Measurements from ENCODE around the gene WARS2.

GRCh38 chr1:119038363-119038762 is 102.1 kb downstream of the WARS2 start:
- no peak for TF ChIP-seq CTCF (IDR thresholded peaks at IDR 0.05; ENCODE audit: poor library complexity)
- no peak for TF ChIP-seq EZH2 (IDR thresholded peaks at IDR 0.05; ENCODE audit: borderline replicate concordance)

Measured in hepatocyte (in vitro differentiated cells).